SJSA1 (cell line): ENCODE measurements around the gene ADAM17. TPM values are rescaled to one million over a fixed set of nuclear protein-coding genes. Genes with fewer than 3 reads are reported as not detected.
"Not testable (repeated sequence)": the region's sequence is repeated elsewhere in the genome, so short reads cannot be mapped to it uniquely, and the experiment has no call there.

Experiments used
- DNase-seq, 2 experiments: peaks; one replicate each; pipeline ENCODE4 v3.0.0-alpha.2; 2015 to 2020; ENCODE audit warnings: low spot score in 2 of 2, low read depth in 1 of 2
- H3K27ac ChIP-seq: fragments of 250-450 bp; sonication (Bioruptor Pico); 2 replicates; pipeline ENCODE4 v1.5.1; 2020; ENCODE audit warnings: mild to moderate bottlenecking, moderate library complexity
- H3K27me3 ChIP-seq: fragments of 250-450 bp; sonication (Bioruptor Pico); replicated peaks from 2 replicates; pipeline ENCODE4 v1.5.1; 2020; ENCODE audit warnings: mild to moderate bottlenecking, moderate library complexity
- H3K36me3 ChIP-seq: fragments of 250-450 bp; sonication (Bioruptor Pico); 2 replicates; pipeline ENCODE4 v1.5.1; 2020; ENCODE audit warnings: mild to moderate bottlenecking
- H3K4me1 ChIP-seq: fragments of 250-450 bp; sonication (Bioruptor Pico); replicated peaks from 2 replicates; pipeline ENCODE4 v1.6.1; 2021; ENCODE audit warnings: mild to moderate bottlenecking
- H3K4me3 ChIP-seq: fragments of 250-450 bp; sonication (Bioruptor Pico); 2 replicates; pipeline ENCODE4 v1.5.1; 2020; ENCODE audit warnings: mild to moderate bottlenecking
- H3K9me3 ChIP-seq: fragments of 250-450 bp; sonication (Bioruptor Pico); replicated peaks from 2 replicates; pipeline ENCODE4 v1.5.1; 2020; ENCODE audit warnings: mild to moderate bottlenecking
- total RNA-seq: library from RNA; depleted of rRNA; stranded (reverse); fragments of >200 nt; shearing (Covaris generic); gene quantifications from 2 replicates; pipeline ENCODE4 v1.2.3, GENCODE V29; 2014

ADAM17 gene
- total RNA-seq, 1 experiment from 2014 or later, result 20.5 TPM

DNA sequence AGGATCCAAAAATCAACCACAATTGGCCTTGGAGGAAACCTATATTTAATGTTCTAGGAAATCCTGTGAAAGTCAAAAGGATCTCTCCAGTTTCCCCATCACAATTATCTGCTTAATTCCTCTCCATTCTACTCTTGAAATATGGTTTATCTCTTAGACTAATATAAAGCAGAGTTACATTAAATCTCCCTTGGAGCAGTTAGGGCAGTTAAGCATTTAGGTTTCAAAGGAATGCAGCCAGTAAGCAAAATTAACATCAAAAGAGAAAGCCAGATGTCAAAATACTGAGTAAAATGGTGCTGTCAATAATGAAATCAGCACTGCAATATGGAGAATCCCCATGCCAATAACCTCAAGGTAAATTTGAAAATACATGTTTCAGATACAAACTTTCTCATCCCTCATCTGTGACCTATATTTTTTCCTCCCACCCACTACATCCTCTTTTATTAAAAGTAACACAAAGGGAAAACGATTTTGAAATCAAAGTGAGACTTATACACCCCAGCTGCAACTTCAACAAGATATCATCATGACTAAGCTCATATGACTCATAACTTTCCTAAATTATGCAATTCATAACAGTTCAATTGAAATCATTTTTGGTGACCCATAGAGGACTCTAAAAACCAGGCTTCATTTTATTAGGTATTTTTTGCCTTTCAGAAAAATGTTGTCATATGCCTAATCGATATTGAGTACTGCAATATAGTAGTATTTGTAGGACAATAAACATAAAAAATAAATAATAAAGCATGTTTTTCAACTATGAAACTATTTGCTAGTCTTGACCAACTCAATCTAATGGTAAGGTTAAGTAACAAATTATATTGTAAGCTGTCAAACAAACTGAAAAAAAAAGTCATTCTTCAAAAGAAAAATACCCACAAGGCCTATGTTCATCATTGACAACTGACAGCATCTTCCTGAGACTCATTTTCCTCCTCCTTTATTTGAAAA is 3.1 kb downstream of the ADAM17 start:
- peak overlapping the region; percentile 29 for H3K27ac ChIP-seq
- no peak overlapping the region for H3K4me3 ChIP-seq
- no peak for DNase-seq

DNA sequence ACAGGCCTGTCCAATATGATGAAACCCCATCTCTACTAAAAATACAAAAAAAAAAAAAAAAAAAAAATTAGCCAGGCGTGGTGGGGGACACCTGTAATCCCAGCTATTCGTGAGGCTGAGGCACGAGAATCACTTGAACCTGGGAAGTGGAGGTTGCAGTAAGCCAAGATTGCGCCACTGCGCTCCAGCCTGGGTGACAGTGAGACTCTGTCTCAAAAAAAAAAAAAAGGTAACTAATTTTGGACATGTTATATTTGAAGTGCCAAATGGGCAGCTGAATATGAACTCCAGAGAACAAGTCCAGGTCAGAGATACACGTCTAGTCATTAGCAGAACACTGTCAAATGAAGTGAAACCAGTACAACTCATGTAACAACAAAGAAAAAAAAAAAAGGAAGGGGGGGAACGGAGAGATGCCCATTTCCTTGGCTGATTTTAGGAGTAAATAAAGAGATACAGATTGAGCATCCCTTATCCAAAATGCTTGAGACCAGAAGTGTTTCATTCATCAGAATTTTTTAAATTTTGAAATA is 4.7 kb downstream of the ADAM17 start:
- not testable (repeated sequence) for H3K36me3 ChIP-seq, H3K4me3 ChIP-seq, H3K27ac ChIP-seq, H3K9me3 ChIP-seq, DNase-seq, H3K27me3 ChIP-seq
- peaks cover 29% of the 10 kb centered on the region for H3K4me1 ChIP-seq

More for the DNA sequence above, 3.1 kb downstream of the ADAM17 start:
- Histone ChIP-seq H3K36me3 (peaks cover 3% of the 10 kb centered on the region; the same call in 1 of the 2 replicates), H3K9me3 (no peaks in the 10 kb centered on the region), H3K27me3 (no peaks in the 10 kb centered on the region), H3K4me1 (peaks cover 29% of the 10 kb centered on the region)

DNA sequence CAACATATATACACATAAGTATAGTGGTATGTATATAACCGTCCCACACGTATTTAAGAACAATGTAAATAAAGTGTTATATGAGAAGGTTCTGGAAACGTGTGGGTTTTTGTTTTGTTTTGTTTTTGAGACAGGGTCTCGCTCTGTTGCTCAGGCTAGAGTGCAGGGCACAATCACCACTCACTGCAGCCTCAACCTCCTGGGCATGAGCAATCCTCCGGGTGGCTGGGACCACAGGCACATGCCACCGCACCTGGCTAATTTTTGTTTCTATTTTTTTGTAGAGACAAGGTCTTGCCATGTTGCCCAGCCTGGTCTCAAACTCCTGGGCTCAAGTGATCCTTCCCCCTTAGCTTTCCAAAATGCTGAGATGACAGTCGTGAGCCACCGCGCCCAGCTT is 6.2 kb downstream of the ADAM17 start:
- no peaks in the 10 kb centered on the region for H3K9me3 ChIP-seq
- no peaks in the 10 kb centered on the region for H3K27me3 ChIP-seq
- H3K36me3 ChIP-seq, result no peaks in the 10 kb centered on the region; the same call in 1 of the 2 replicates
- H3K4me1 ChIP-seq, result peaks cover 27% of the 10 kb centered on the region
- no peak overlapping the region for H3K27ac ChIP-seq
- no peak overlapping the region for H3K4me3 ChIP-seq
- DNase-seq, result no peak

DNA sequence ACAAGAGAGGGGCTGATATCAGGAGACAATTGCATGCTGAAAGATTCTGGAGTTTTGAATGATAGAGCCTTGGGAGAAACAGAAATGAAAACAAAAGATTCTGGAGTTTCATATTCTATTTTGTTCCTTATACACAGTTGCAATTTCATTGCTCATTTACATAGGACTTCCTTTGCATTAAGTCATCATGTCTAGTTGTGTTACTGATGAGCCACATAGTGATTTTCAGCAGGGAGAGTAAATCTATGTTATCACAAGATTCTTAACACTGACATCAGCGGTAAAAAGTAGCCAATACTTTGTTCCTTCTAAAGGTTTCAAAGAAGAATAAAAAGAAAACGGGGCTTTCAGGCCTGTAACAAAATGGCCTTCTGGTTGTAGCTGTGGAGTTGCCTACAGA is 7.1 kb downstream of the ADAM17 start:
- H3K36me3 ChIP-seq, result no peaks in the 10 kb centered on the region; the same call in 1 of the 2 replicates
- no peaks in the 10 kb centered on the region for H3K27me3 ChIP-seq
- H3K4me1 ChIP-seq, result peaks cover 18% of the 10 kb centered on the region
- H3K4me3 ChIP-seq, result no peak overlapping the region
- H3K27ac ChIP-seq, result no peak overlapping the region
- DNase-seq, result no peak
- H3K9me3 ChIP-seq, result no peaks in the 10 kb centered on the region

DNA sequence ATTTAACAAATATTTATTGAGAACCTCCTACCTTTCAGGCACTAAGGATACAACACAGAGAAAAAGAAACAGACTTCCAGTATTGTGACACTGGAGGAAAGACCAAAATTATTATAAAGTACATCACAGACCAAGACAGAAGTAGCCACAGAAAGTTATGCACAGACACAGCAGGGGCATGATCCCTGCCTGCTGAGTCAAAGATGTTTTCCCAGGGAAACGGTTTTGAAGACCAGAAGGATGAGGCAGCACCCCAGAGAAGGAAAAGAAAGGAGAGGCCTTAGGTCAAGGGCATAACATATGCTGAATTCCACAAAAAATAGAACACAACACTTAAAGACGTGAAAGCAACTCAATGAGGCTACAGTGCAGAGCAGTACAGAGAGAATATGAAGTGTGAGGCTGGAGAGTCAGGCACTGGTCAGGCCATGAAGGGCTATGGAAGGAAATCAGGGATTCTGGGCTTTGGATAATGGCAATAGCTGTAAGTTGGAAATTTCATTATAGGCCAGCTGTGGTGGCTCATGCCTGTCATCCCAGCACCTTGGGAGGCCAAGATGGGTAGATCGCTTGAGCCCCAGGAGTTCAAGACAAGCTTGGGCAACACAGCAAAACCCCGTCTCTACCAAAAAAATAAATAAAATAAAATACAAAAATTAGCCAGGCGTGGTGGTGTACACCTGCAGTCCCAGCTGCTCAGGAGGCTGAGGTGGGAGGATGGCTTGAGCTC is 8.2 kb downstream of the ADAM17 start:
- Histone ChIP-seq H3K9me3 (no peaks in the 10 kb centered on the region), H3K27ac (no peak overlapping the region), H3K36me3 (peaks cover 5% of the 10 kb centered on the region), H3K27me3 (no peaks in the 10 kb centered on the region), H3K4me1 (peaks cover 14% of the 10 kb centered on the region), H3K4me3 (no peak overlapping the region)
- DNase-seq, result no peak

DNA sequence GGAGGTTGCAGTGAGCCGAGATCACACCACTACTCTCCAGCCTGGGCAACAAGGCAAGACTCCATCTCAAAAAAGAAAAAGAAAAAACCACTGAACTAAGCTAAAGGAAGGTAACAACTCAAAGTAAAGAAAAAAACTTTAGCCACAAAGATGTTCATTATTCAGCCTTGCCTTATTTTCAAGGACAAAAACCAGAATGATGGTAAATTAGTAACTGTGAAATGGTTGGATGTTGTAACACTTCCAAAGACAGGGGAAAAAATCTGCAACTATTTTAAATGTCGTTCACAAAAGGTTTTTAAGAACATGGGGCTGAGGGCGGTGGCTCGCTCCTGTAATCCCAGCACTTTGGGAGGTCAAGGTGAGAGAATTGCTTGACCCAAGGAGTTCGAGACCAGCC is 10.1 kb downstream of the ADAM17 start:
- Histone ChIP-seq H3K27ac (no peak overlapping the region), H3K36me3 (peaks cover 9% of the 10 kb centered on the region), H3K27me3 (no peaks in the 10 kb centered on the region), H3K4me3 (no peak overlapping the region), H3K9me3 (no peaks in the 10 kb centered on the region), H3K4me1 (no peaks in the 10 kb centered on the region)
- no peak for DNase-seq

DNA sequence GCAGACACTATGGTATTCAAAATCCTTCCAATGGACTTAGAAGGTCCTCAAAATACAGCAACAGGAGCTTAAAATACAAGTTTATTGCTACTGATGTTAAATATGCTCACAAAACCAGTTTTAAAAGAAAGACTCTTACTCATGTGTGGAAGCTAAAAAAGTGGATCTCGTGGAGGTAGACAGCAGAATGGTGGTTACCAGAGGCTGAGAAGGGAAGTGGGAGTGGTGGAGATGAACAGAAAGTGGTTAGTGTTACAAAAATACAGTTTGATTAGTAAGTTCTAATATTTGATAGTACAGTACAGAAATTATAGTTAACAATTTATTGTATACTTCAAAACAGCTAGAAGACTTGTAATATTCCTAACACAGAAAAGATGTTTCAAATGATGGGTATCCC is 12.1 kb downstream of the ADAM17 start:
- 0 out of 2 replicates have a peak, but pooled peaks cover 3% of the 10 kb centered on the region for H3K9me3 ChIP-seq
- no peak overlapping the region for H3K27ac ChIP-seq
- no peak overlapping the region for H3K4me3 ChIP-seq
- peaks cover 14% of the 10 kb centered on the region for H3K36me3 ChIP-seq
- H3K4me1 ChIP-seq, result peaks cover 7% of the 10 kb centered on the region; the same call in 1 of the 2 replicates
- H3K27me3 ChIP-seq, result no peaks in the 10 kb centered on the region
- DNase-seq, result no peak

DNA sequence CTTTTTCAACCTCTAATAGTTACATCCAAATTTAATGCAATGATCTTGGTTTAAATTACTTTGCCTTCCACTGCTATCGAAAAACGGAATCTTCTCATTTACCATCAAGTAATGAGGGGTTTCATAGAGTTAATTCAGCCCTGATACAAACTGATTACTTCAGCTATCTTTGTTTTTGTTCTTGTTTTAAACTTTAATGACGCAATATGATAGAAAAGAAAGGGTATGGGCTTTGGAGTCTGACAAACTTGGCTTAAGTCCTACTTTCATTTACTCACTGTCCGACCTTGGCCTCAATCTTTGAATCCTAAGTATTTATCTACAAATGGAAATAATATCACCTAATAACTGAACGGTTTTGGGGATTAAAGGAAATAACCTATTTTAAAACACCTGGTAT is 16.1 kb downstream of the ADAM17 start:
- Histone ChIP-seq H3K4me3 (no peak overlapping the region), H3K9me3 (0 out of 2 replicates have a peak, but pooled peaks cover 3% of the 10 kb centered on the region), H3K27ac (no peak overlapping the region), H3K36me3 (peaks cover 25% of the 10 kb centered on the region), H3K4me1 (peaks cover 7% of the 10 kb centered on the region; the same call in 1 of the 2 replicates), H3K27me3 (no peaks in the 10 kb centered on the region)
- DNase-seq, result no peak

DNA sequence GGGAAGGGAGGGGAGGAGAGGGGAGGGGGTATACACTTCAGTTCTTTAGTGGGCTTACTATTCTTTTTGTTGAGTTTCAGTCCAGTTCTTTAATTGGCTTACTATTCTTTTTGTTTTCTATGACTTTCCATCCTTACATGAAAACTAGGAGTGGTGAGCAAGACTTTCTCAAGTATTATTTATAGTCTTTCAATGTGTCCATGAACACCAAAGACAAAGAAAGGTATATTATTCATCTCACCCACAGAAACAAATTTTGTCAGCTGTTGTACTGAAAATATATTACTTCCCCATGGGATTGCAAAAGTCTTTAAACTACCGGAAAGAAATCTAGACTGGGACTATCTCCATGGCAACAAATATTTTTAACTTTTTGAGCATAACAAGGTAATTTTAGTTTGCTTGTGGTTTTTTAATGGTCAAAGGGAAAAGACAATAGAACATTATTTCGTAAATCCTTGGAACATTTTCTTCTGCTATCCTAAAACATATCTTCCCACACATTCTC is 17.6 kb downstream of the ADAM17 start:
- H3K4me3 ChIP-seq, result no peak overlapping the region
- H3K9me3 ChIP-seq, result 0 out of 2 replicates have a peak, but pooled peaks cover 3% of the 10 kb centered on the region
- peak in 1 of 2 experiments; percentile 15 for DNase-seq
- no peak overlapping the region for H3K27ac ChIP-seq
- H3K27me3 ChIP-seq, result no peaks in the 10 kb centered on the region
- H3K36me3 ChIP-seq, result peaks cover 35% of the 10 kb centered on the region
- H3K4me1 ChIP-seq, result peaks cover 7% of the 10 kb centered on the region; the same call in 1 of the 2 replicates

DNA sequence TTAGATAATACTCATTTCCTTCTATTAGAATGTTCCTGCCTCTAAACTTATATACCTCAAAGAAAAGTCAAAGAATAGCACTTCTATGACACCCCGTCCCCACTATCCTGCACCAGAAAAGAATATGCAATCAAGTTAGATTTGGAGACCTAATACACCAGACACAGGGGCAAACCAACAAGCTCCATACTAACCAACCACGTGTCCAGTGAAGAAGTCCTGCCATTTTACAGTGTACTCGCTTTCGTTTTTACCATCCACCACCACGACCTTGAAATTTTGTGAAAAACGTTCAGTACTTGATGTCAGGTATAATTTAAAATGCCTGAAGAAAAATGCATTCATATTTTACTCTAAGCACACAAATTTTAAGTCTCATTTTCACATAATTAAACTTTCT is 19.1 kb downstream of the ADAM17 start:
- H3K36me3 ChIP-seq, result peaks cover 34% of the 10 kb centered on the region
- no peak overlapping the region for H3K27ac ChIP-seq
- DNase-seq, result no peak
- H3K4me3 ChIP-seq, result no peak overlapping the region
- H3K4me1 ChIP-seq, result peaks cover 7% of the 10 kb centered on the region; the same call in 1 of the 2 replicates
- H3K27me3 ChIP-seq, result no peaks in the 10 kb centered on the region
- 0 out of 2 replicates have a peak, but pooled peaks cover 3% of the 10 kb centered on the region for H3K9me3 ChIP-seq

DNA sequence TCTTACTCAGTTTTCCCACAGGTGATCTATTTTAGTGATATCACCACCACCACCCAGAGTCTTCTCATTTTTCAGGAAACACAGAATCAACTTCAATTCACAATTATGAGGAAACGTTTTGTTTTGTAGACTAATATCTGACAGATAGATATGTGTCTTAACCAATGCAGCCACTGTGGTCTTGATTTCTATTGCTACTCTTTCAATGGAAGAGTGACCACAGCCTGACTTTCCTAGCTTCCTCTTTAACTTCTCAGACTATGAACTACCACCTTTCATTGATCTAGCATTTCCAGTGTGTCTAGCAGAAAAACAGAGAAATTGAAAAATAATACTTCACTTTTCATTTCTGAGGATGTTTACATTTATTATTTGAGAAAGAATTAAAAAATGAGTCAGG is 20.5 kb downstream of the ADAM17 start:
- Histone ChIP-seq H3K27me3 (no peaks in the 10 kb centered on the region), H3K4me3 (no peak overlapping the region), H3K36me3 (peaks cover 36% of the 10 kb centered on the region), H3K4me1 (peaks cover 7% of the 10 kb centered on the region; the same call in 1 of the 2 replicates), H3K9me3 (0 out of 2 replicates have a peak, but pooled peaks cover 3% of the 10 kb centered on the region), H3K27ac (no peak overlapping the region)
- DNase-seq, result no peak

DNA sequence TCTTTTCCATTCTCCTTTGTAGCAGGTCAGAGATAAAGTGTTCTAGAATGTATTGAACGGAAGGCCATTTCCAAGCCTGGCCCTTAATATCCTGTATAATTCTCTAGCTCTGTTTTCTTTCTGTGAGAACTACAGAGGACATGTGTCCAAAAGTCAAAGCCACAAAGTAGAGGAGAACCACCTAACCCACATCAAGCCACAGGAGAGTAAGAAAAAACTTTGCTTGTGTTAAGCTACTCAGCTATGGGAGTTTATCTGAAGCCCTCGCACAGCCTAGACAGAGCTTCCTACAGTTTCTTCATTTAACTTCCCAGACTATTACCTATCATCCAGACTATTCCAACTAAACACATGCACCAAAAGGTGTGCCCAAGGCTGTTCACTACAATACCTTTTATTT is 22.0 kb downstream of the ADAM17 start:
- Histone ChIP-seq H3K36me3 (peaks cover 40% of the 10 kb centered on the region), H3K4me1 (peaks cover under 1% of the 10 kb centered on the region; the same call in 1 of the 2 replicates), H3K27me3 (no peaks in the 10 kb centered on the region), H3K9me3 (no peaks in the 10 kb centered on the region), H3K27ac (no peak overlapping the region), H3K4me3 (no peak overlapping the region)
- DNase-seq, result no peak

DNA sequence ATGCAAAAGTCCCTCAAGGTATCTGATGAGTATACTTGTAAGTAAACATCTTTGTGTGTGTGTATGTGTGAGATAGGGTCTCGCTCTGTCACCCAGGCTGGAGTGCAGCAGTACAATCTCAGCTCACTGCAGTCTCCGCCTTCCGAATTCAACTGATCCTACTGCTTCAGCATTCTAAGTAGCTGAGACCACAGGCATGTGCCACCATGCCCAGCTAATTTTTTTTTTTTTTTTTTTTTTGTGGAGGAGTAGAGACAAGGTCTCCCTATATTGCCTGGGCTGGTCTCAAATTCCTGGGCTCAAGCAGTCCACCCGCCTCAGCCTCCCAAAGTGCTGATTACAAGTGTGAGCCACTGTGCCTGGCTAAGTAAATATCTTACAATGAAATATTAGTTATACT is 23.2 kb downstream of the ADAM17 start:
- Histone ChIP-seq H3K36me3 (peaks cover 46% of the 10 kb centered on the region), H3K27me3 (no peaks in the 10 kb centered on the region), H3K27ac (no peak overlapping the region), H3K4me3 (no peak overlapping the region), H3K9me3 (no peaks in the 10 kb centered on the region), H3K4me1 (peaks cover 11% of the 10 kb centered on the region)
- DNase-seq, result no peak
